ENCODE data around the gene ITPR1.

ITPR1 gene

GRCh38 chr3:4708230-4708629 lies 215.1 kb downstream of the ITPR1 start:
- no peak for DNase-seq (ENCODE audit: low read depth, low spot score)
- TF ChIP-seq, protein P1, sequence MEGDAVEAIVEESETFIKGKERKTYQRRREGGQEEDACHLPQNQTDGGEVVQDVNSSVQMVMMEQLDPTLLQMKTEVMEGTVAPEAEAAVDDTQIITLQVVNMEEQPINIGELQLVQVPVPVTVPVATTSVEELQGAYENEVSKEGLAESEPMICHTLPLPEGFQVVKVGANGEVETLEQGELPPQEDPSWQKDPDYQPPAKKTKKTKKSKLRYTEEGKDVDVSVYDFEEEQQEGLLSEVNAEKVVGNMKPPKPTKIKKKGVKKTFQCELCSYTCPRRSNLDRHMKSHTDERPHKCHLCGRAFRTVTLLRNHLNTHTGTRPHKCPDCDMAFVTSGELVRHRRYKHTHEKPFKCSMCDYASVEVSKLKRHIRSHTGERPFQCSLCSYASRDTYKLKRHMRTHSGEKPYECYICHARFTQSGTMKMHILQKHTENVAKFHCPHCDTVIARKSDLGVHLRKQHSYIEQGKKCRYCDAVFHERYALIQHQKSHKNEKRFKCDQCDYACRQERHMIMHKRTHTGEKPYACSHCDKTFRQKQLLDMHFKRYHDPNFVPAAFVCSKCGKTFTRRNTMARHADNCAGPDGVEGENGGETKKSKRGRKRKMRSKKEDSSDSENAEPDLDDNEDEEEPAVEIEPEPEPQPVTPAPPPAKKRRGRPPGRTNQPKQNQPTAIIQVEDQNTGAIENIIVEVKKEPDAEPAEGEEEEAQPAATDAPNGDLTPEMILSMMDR (IDR thresholded peaks at IDR 0.05; ENCODE audit: low read depth, low read length) = no peak
- H3K4me3 ChIP-seq (ENCODE audit: low read depth, low read length) = no peak overlapping the region
- in situ Hi-C loops (cut with HindIII; ENCODE audit: low sequenced_read_pairs) = loop anchor here (25.0 kb wide), 1 partner anchor 279 kb away; the partner anchor contains the start of gene BHLHE40

DNA sequence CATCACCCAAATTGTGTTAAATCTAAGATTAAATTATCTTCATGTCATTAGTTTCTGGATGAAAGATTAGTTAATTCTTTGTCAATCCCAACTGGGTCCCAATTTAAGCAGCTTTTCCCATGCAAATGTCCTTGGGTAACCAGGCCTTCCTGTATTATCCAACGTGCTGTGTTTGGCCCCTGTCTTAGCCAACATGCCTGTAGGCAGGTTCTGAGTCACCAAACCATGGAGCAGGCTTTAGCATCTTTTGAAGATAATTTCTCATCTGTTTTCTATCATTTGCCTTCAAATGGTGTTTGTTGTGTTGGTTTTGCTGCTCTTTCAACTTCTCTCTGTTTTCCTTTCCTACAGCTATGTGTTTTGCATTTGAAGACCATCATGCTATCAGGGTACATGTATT lies 216.2 kb downstream of the ITPR1 start:
- no peak for DNase-seq (ENCODE audit: low read depth, low spot score)
- TF ChIP-seq, protein P1 (IDR thresholded peaks at IDR 0.05; ENCODE audit: low read depth, low read length) = no peak
- H3K4me3 ChIP-seq (ENCODE audit: low read depth, low read length) = no peak overlapping the region
- in situ Hi-C loops (cut with HindIII; ENCODE audit: low sequenced_read_pairs) = loop anchor here (25.0 kb wide), 1 partner anchor 278 kb away; the partner anchor contains the start of gene BHLHE40

- TF ChIP-seq, protein P1 (IDR thresholded peaks at IDR 0.05; ENCODE audit: low read depth, low read length) = no peak
- H3K4me3 ChIP-seq (ENCODE audit: low read depth, low read length) = no peak overlapping the region
- in situ Hi-C loops (cut with HindIII; ENCODE audit: low sequenced_read_pairs) = loop anchor here (25.0 kb wide), 1 partner anchor 277 kb away; the partner anchor contains the start of gene BHLHE40
- no peak for DNase-seq (ENCODE audit: low read depth, low spot score)
Measured at GRCh38 chr3:4710191-4710590, 217.0 kb downstream of the ITPR1 start.

DNA sequence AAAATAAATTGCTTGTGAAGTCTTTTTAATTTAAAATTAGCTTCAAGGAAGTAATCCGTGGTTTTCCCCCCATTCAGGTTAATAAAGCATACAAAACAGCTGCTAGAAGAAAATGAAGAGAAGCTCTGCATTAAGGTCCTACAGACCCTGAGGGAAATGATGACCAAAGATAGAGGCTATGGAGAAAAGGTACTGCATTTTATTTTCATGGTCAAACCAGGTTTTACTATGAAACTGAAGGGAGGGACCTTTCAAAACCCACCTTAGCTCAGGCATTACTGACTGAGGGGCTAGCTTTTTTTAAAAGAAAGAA lies 218.5 kb downstream of the ITPR1 start:
- in situ Hi-C loops (cut with HindIII; ENCODE audit: low sequenced_read_pairs) = loop anchor here (25.0 kb wide), 1 partner anchor 276 kb away; the partner anchor contains the start of gene BHLHE40
- H3K4me3 ChIP-seq (ENCODE audit: low read depth, low read length) = no peak overlapping the region
- peak; percentile 40 for DNase-seq (ENCODE audit: low read depth, low spot score)
- TF ChIP-seq, protein P1 (IDR thresholded peaks at IDR 0.05; ENCODE audit: low read depth, low read length) = no peak

DNA sequence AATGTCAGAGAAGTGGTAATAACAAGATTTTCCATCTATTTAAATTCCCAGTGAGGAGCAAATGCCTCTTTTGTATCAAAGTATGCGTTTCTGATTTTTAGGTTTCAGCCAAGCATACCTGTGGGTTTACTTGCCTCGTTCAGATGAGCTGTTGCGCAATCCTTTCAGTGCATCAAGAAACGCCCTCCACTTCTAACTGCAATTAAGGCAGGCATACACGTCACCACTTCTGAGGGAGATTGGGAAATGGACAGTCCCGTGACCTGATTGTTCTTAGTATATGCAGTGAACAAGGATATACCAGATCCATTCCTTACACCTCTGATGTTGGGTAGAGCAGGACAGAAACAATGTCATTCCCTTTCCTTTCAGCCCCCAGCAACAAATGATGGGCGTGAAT lies 219.0 kb downstream of the ITPR1 start:
- DNase-seq (ENCODE audit: low read depth, low spot score) = peak; percentile 54
- TF ChIP-seq, protein P1 (IDR thresholded peaks at IDR 0.05; ENCODE audit: low read depth, low read length) = no peak
- no peak overlapping the region for H3K4me3 ChIP-seq (ENCODE audit: low read depth, low read length)
- in situ Hi-C loops (cut with HindIII; ENCODE audit: low sequenced_read_pairs) = loop anchor here (25.0 kb wide), 1 partner anchor 275 kb away; the partner anchor contains the start of gene BHLHE40

DNA sequence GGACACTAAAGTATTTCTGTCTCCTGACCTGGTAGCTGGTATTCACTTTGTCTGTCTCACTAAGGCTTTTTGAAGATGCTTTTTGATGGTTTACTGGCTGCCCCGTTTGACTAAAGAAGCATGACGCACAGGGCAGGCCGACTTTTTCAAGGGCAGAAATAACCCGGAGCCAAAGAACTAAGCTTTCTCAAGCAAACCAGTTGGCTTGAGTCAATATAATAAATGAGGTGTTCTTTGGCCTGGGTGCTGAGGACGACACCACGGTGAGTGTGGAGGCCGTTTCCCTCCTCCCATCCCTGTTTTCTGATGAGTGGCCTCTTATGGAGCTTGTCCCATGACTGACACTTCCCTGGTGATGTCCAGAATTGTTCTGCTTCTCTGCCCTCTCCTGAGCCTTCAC lies 220.9 kb downstream of the ITPR1 start:
- DNase-seq (ENCODE audit: low read depth, low spot score) = no peak
- H3K4me3 ChIP-seq (ENCODE audit: low read depth, low read length) = no peak overlapping the region
- in situ Hi-C loops (cut with HindIII; ENCODE audit: low sequenced_read_pairs) = loop anchor here (25.0 kb wide), 1 partner anchor 273 kb away; the partner anchor contains the start of gene BHLHE40
- TF ChIP-seq, protein P1 (IDR thresholded peaks at IDR 0.05; ENCODE audit: low read depth, low read length) = no peak
